ENCODE results near the gene PHTF2.
"Not testable (repeated sequence)": the region's sequence is repeated elsewhere in the genome, so short reads cannot be mapped to it uniquely, and the experiment has no call there.

Gene PHTF2

DNA sequence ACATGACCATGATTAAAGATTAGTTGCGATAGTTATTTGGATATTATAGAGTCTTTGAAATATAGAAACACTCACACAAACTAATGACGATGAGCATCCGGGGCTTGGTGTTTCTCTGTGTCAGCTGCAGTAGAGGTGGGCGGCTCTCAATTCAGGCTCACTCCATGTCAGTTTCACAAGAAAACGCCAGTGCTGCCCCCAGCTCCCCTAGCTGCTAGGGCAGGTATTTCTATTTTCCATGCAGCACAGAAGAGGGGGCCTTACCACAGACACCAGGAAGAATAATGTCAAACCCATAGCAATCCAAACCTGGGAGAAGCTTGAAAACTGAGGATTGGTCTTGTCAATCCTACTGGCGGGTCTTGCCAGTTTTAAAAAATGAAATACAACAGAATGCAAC lies 197.1 kb downstream of the PHTF2 start:
- Histone ChIP-seq H3K27me3 (ENCODE audit: insufficient read depth, poor library complexity, severe bottlenecking) (no peaks in the 10 kb centered on the region), H3K4me3 (replicated peaks; ENCODE audit: insufficient read depth, low read length) (no peak overlapping the region), H3K27ac (replicated peaks) (no peak overlapping the region)
- DNase-seq (ENCODE audit: low read depth in 1 of 2, low spot score in 1 of 2), result no peak
- TF ChIP-seq CTCF (IDR thresholded peaks at IDR 0.05; ENCODE audit: insufficient read depth, low read length), result no peak
- TF ChIP-seq REST (IDR thresholded peaks at IDR 0.05; ENCODE audit: insufficient replicate concordance, low read depth), result no peak
- no peak for TF ChIP-seq SPI1 (IDR thresholded peaks at IDR 0.05; ENCODE audit: borderline replicate concordance, low read depth)
- no peak for TF ChIP-seq GABPA (IDR thresholded peaks at IDR 0.05; ENCODE audit: low read depth)
- TF ChIP-seq POLR2AphosphoS5 (IDR thresholded peaks at IDR 0.05; ENCODE audit: low read depth), result no peak

DNA sequence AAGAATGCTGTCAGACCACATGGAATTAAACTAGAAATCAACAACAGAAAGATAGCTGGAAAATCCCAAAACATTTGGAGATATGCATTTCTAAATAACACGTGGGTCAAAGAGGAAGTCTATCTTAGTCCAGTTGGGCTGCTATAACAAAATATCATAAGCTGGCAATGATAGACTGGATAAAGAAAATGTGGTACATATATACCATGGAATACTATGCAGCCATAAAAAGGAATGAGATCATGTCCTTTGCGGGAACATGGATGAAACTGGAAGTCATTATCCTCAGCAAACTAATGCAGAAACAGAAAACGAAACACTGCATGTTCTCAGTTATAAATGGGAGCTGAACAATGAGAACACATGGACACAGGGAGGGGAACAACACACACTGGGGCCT lies 200.6 kb downstream of the PHTF2 start:
- H3K27me3 ChIP-seq (ENCODE audit: insufficient read depth, poor library complexity, severe bottlenecking); DNase-seq (ENCODE audit: low read depth in 1 of 2, low spot score in 1 of 2); H3K27ac ChIP-seq (replicated peaks); H3K4me3 ChIP-seq (replicated peaks; ENCODE audit: insufficient read depth, low read length): not testable (repeated sequence)

GRCh38 chr7:78002021-78002420 lies 203.4 kb downstream of the PHTF2 start:
- Histone ChIP-seq H3K27ac (replicated peaks) (no peak overlapping the region), H3K4me3 (replicated peaks; ENCODE audit: insufficient read depth, low read length) (no peak overlapping the region), H3K27me3 (ENCODE audit: insufficient read depth, poor library complexity, severe bottlenecking) (no peaks in the 10 kb centered on the region)
- no peak for TF ChIP-seq SPI1 (IDR thresholded peaks at IDR 0.05; ENCODE audit: borderline replicate concordance, low read depth)
- TF ChIP-seq GABPA (IDR thresholded peaks at IDR 0.05; ENCODE audit: low read depth), result no peak
- no peak for TF ChIP-seq CTCF (IDR thresholded peaks at IDR 0.05; ENCODE audit: insufficient read depth, low read length)
- no peak for DNase-seq (ENCODE audit: low read depth in 1 of 2, low spot score in 1 of 2)

DNA sequence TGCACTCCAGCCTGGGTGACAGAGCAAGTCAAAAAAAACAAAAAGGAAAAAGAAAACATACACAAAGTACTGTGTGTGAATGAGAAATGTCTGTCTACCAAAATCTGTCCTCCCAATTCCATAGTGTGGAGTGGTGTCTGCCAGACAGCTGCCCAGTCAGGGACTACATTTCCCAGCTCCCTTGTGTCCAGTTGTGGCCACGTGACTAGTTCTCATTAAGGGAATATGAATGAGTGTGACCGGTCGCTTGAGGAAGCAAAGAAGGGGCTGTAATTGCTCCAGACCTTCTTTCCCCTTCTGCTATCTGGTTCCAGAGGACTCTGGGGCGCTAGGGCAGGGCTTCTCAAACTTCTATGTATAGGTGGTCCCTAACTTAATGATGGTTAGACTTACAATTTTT lies 204.1 kb downstream of the PHTF2 start:
- H3K27ac ChIP-seq (replicated peaks), result no peak overlapping the region
- TF ChIP-seq REST (IDR thresholded peaks at IDR 0.05; ENCODE audit: insufficient replicate concordance, low read depth) (no peak), GABPA (IDR thresholded peaks at IDR 0.05; ENCODE audit: low read depth) (no peak), SPI1 (IDR thresholded peaks at IDR 0.05; ENCODE audit: borderline replicate concordance, low read depth) (no peak), POLR2AphosphoS5 (IDR thresholded peaks at IDR 0.05; ENCODE audit: low read depth) (no peak), CTCF (IDR thresholded peaks at IDR 0.05; ENCODE audit: insufficient read depth, low read length) (no peak)
- H3K4me3 ChIP-seq (replicated peaks; ENCODE audit: insufficient read depth, low read length), result no peak overlapping the region
- DNase-seq (ENCODE audit: low read depth in 1 of 2, low spot score in 1 of 2), result no peak
- no peaks in the 10 kb centered on the region for H3K27me3 ChIP-seq (ENCODE audit: insufficient read depth, poor library complexity, severe bottlenecking)
